Measurements from ENCODE around the gene EML1.

The EML1 gene

DNA sequence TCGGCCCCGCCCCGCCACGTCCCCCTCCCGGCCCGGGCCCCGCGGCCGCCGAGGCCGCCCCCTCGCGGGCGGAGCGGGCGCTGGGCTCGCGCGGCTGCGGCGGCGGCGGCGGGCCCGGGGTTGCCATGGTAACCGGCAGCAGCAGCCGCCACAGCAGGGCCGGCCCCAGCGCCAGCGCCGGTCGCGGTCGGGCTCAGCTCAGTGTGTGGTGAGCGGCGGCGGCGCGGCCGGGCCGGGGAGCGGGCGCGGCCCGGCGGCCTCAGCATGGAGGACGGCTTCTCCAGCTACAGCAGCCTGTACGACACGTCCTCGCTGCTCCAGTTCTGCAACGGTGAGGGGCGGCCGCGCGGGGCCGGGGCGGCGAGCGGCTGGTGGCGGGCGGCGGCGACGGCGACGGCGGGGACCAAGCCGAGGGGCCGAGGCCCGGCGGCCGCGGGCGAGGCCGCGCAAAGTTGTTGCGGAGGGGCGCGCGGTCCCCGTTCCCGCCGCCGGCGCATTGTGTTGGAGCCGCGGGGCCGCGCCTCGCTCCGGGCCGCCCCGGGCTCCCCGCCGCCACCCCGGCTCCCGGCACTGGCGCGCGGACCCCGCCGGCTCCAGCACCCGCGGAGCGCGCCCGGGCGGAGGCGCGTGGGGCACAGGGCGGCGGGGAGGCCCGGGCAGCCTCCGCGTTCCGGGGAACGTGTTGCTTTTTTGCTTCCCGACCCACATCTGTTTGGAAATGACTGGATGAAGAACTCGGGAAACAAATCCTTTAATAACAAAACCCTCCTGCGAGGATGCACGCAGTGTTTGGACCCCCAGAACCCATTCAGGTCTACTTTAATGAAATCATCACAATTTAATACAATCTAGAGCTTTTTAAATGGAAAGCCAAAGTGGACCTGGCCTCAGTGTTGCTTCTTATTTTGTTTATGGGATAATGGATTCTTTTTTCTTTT lies at the start of gene EML1:
EML1 (plus strand) TSS at position 201 of the 938 bp plus-strand sequence; CDS start at position 265, 64 bp downstream.
- DNase-seq = peak; percentile 89

- DNase-seq = no peak
These were observed 48.9 kb upstream of the EML1 start for GRCh38 chr14:99744199-99744872.

- no peak for DNase-seq
These were observed 48.4 kb upstream of the EML1 start for GRCh38 chr14:99744873-99745224.

DNA sequence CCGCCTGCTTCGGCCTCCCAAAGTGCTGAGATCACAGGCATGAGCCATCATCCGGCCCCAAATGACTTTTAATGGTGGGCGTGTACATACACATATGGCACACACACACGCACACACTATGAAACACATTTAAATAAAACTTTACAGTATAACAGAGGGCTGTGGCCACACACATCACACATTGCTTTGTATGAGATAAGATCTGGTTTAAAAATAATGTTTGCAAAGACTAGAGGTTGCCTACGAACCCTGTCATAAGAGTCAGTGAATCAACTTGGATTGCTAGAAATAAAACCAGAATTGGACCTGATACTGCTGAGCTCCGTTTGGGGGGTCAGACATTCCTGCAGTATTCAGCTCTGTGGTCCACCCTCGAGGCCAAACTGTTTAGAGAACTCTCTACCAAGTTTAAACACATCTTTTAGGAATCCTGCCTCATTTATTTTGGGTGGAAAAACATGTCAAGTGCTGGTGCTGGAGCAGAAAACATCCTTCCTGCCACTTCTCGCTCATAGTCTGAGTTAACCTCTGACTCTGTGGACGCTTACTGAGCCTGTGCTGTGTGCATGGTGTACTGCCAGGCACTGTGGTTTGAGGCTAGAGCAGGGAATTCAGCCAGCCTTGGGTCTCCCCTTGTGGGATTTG lies 47.8 kb upstream of the EML1 start:
- no peak for DNase-seq

- no peak for DNase-seq
These were observed 46.0 kb upstream of the EML1 start for GRCh38 chr14:99747167-99747566.

DNA sequence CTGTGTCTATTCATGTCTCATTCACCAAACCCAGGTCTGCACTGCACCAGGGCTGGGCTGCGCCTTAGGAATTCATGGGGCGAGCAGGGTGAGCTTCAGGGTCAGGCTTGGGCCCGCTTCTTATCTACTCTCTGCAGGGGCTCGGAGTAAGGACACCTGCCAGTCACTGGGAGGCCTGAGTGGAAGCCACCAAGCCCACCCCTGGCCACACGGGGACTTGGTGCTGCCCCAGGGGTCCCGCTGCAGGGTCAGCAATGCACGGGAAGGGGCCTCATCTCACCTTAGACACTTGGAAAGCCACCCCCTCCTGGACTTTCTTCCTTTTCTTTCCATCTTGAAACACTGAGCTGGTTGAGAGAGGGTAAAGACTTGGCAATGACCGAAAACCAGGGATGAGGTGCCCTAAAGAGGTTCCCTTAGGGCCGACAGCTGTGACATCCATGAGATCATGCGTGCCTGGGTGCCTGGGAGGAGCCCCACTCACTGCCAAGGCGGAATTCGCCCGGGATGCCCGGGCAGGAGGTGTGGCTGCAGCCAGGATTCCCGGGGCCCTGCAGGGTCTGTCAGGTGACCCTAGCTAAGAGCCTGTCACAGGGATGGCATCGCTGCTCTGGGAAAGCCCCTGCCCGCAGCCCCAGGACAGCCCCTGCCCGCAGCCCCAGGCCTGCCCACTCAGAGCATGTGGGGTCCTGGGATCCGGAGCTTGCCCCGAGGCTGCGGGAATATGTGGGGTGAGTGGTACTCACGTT lies 45.5 kb upstream of the EML1 start:
- DNase-seq = no peak

- no peak for DNase-seq
These were observed 44.7 kb upstream of the EML1 start for GRCh38 chr14:99748529-99748928.

DNA sequence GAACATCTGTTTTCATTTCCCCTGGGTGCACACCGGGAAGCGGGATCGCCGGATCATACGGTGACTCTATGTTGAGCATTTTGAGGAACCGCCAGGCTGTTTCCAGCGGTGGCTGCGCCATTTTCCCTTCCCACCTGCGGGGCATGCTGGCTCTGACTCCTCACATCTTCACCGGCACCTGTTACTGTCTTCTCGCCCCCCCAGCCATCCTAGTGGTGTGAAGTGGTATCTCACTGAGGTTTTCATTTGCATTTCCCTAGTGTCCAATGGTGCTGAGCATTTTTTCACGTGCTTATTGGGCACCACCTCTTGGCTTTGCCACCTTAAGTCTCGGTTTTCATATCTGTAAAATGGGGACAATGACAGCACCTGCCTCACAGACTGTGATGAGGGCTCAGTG lies 44.1 kb upstream of the EML1 start:
- peak; percentile 47 for DNase-seq

GRCh38 chr14:99749763-99750715 lies 43.2 kb upstream of the EML1 start:
- no peak for DNase-seq

DNA sequence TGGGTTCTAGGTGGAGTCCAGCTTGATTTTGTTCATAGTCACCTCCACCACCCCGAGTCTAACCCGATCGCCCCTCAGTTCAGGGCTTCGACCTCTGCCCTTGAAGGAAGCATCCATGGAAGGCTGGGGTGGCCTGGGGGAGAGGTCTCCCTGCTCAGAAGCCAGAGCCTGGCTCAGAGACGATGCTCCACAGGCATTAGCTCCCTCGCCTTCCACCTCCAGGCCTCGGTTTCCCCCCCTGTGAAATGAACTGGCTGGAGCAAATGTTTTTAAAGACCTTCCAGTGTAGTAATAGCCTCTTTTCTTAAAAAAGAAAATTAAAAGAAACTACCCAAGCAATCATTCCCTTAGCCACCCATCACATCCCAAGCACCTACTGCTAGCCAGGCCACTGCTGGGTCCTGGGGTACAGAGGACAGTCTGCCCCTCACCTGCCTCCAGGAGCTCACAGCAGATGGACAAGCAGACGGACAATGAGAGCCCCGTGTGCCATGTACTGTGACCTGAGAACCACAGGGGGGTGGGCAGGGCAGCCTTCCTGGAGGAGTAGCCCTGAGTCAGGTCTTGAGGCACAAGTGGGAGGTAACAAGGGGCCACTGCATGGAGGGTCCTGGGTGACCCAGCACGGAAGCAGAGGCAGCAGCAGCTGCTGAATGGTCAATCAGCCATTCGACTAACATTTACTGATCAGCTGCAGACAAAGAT lies 42.3 kb upstream of the EML1 start:
- DNase-seq = no peak

GRCh38 chr14:99751539-99752485 lies 41.4 kb upstream of the EML1 start:
- no peak for DNase-seq

- no peak for DNase-seq
These were observed 40.6 kb upstream of the EML1 start for GRCh38 chr14:99752486-99753121.

- DNase-seq = no peak
These were observed 39.7 kb upstream of the EML1 start for GRCh38 chr14:99753225-99754140.

GRCh38 chr14:99754141-99755067 lies 38.8 kb upstream of the EML1 start:
- no peak for DNase-seq

GRCh38 chr14:99755068-99755405 lies 38.2 kb upstream of the EML1 start:
- DNase-seq = no peak

DNA sequence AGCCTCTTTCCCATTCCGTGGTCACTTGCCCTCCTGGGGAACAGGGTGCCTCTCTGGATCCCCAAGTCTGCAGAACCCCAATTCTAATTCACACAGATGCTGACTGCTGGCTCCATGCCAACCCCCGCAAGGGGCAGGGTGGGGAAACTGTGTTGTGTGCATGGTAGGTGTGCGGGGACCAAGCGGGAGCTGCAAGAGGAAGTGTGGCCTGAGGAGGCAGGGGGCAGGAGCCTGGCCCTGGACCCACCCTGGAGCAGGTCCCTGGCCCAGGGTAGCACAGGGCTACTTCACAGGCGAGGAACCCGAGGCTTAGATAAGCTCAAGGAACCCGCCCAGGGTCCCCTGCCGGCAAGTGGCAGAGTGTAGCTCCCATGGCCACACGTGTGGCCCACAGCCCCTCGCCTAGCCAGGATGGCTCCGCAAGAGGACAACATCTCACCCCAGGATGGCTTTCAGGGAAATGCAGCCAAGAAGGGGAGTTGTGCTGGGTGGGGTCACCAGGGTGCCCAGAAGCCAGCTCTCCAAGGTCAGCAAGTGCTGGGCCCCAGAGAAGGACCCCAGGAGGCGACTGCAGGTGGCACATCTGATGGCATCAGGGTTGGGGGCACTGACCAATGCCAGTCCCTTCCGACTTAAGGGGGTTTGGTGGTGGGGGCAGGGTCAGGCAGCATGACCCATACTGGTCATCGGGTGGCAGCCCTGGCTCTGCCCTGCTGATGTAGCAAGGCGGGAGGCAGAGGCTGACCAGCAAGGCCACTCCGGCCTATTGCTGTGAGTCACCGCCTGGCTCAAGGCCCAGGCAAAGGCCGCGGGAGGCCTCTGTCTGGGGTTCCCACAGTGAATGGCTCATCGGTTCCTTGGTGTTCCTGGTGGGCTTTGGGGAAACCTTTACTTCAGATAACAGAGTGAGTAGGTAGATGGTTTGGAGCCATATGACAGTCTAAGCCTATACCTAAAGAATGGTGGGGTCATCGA lies 37.3 kb upstream of the EML1 start:
- DNase-seq = no peak

Measured in DMS53 (cell line).